Measurements from ENCODE around the gene BPTF. TPM values are rescaled to one million over a fixed set of nuclear protein-coding genes. Genes with fewer than 3 reads are reported as not detected.
"Not testable (repeated sequence)": the region's sequence is repeated elsewhere in the genome, so short reads cannot be mapped to it uniquely, and the experiment has no call there.

Gene BPTF
- total RNA-seq, 1 donor from 2014 or later = 126 TPM

GRCh38 chr17:67834634-67835033, 9.3 kb downstream of the BPTF start:
- DNase-seq (ENCODE audit: low spot score) = no peak

GRCh38 chr17:67836205-67836987, 11.1 kb downstream of the BPTF start:
- DNase-seq (ENCODE audit: low spot score) = no peak

GRCh38 chr17:67837965-67838364, 12.7 kb downstream of the BPTF start:
- DNase-seq (ENCODE audit: low spot score) = no peak

- DNase-seq (ENCODE audit: low spot score) = no peak
These were observed 13.2 kb downstream of the BPTF start for GRCh38 chr17:67838538-67838937.

- DNase-seq (ENCODE audit: low spot score) = no peak
These were observed 16.7 kb downstream of the BPTF start for GRCh38 chr17:67841992-67842391.

GRCh38 chr17:67842648-67843047, 17.3 kb downstream of the BPTF start:
- no peak for DNase-seq (ENCODE audit: low spot score)

DNA sequence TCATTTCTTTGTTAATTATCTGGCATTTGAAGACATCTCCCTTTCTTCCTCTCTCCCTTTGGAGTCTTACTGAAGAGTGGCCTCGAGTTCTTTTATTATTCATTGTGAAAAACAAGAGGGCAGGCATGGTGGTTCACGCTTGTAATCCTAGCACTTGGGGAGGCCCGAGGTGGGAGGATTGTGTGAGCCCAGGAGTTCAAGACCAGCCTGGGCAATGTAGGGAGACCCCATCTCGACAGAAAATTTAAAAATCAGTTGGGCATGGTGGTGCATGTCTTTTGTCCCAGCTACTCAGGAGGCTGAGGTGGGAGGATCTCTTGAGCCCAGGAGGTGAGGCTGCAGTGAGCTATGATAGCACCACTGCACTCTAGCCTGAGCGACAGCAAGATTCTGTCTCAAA, 20.1 kb downstream of the BPTF start:
- DNase-seq (ENCODE audit: low spot score) = no peak

- DNase-seq (ENCODE audit: low spot score) = not testable (repeated sequence)
These were observed 22.9 kb downstream of the BPTF start for GRCh38 chr17:67848189-67848588.

DNA sequence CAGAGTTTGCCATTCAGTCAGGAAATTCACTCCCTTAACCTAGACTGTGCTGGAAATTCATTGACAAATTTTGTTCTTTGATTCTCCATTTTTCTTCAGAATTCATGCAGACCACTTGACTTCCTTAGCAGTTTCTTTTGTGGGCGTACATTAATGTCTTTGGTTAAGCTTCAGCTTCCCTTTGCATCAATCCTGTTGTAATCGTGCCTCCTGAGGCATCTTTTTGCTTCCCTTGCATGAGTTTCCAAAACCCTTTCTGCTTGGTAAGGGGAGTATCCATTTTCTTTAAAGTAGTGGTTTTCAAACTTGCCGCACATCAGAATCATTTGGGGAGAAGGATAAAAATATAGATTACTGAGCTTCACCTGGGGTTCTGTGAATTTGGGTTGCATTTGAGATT, 23.5 kb downstream of the BPTF start:
- not testable (repeated sequence) for DNase-seq (ENCODE audit: low spot score)

GRCh38 chr17:67850991-67851631, 25.8 kb downstream of the BPTF start:
- DNase-seq (ENCODE audit: low spot score) = no peak

- DNase-seq (ENCODE audit: low spot score) = no peak
These were observed 28.4 kb downstream of the BPTF start for GRCh38 chr17:67853703-67854102.

- DNase-seq (ENCODE audit: low spot score) = no peak
These were observed 29.1 kb downstream of the BPTF start for GRCh38 chr17:67854378-67854777.

DNA sequence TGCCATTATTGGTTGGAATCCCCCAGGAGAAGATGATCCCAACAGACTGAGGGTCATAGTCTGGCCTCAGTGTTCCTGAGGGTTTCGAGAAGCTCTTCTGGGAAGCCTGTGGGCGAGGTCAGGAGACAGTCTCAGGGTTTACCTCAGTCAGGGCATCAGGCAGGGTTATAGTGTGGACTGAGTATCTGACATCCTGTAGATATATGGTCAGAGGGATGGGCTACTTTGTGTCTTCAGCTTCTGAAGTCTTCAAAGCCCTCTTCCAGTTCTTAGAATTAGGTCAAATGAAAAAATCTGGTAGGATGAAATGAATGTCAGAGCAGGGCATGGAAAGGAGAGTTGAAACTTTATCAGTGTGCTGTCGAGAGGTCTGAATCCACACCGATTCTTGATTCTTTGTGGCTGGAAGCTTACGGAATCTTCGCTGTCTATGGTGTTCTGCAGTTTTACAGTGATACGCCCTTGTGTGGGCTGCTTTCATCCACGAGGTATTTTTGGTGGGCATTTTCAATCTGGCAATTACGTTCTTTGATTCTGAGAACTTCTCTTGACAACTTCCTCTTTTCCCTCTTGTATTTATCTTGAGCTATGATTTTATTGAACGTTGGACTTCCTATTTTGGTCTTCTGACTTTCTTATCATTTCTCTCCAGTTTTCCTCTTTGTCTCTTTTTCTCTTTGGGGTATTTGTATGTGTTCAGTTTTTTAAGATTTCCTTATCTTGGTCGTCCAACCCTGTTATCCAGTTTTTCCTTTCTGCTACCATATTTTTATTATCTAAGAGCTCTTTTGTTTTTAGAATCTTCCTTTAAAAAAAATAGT, 30.4 kb downstream of the BPTF start:
- no peak for DNase-seq (ENCODE audit: low spot score)

- not testable (repeated sequence) for DNase-seq (ENCODE audit: low spot score)
These were observed 31.1 kb downstream of the BPTF start for GRCh38 chr17:67856402-67856801.

GRCh38 chr17:67862614-67863217, 37.4 kb downstream of the BPTF start:
- no peak for DNase-seq (ENCODE audit: low spot score)

GRCh38 chr17:67863624-67864247, 38.4 kb downstream of the BPTF start:
- DNase-seq (ENCODE audit: low spot score) = no peak

- DNase-seq (ENCODE audit: low spot score) = no peak
These were observed 40.1 kb downstream of the BPTF start for GRCh38 chr17:67865438-67865837.

- DNase-seq (ENCODE audit: low spot score) = no peak
These were observed 42.3 kb downstream of the BPTF start for GRCh38 chr17:67867591-67867990.

GRCh38 chr17:67868176-67868575, 42.9 kb downstream of the BPTF start:
- DNase-seq (ENCODE audit: low spot score) = no peak

GRCh38 chr17:67879662-67880061, 54.4 kb downstream of the BPTF start:
- DNase-seq (ENCODE audit: low spot score) = no peak

DNA sequence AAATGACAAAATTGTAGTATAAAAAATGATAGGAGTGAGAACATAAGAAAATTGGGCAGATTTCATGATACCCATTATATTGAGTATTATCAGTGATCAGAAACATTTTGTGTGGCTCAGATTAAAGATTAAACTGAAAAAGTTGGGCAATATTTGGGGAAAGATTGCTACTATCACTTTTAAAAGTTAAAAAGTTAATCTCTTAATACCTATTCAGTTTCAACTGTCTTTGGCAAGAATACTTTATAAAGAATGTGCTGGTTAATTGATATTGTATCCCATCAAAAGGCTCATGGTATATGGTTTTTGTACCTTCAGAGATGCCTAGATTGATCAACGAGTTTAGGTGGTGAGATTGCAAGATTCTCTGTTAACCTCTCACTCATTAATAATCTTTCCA, 55.8 kb downstream of the BPTF start:
- no peak for DNase-seq (ENCODE audit: low spot score)

DNA sequence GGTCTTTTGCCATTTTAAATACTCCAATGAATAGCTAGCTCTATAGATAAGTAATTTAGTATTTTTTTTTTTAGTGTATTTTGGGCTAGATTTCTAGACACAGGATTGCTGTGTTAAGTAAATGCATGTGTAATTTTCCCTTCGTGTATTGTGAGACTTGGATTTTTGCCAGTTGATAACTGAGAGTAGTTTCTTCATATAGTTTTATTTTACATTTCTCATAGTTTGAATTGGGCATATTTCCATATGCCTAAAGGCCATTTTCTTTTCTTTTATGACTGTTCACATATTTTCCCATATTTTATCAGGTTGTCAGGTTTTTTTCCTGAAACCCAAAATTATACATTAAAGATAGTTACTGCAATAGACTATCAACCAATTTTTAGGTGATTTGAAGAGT, 59.4 kb downstream of the BPTF start:
- DNase-seq (ENCODE audit: low spot score) = no peak
